GM21447 (cell line): ENCODE results near the gene BMF.

Experiments
- ATAC-seq: cut with Tn5 transposase; IDR thresholded peaks from one replicate; pipeline ENCODE4 v1.9.1; 2021; ENCODE audit not compliant: unreplicated experiment

BMF gene

GRCh38 chr15:40067921-40068624 lies 40.6 kb downstream of the BMF start:
- no peak for ATAC-seq

DNA sequence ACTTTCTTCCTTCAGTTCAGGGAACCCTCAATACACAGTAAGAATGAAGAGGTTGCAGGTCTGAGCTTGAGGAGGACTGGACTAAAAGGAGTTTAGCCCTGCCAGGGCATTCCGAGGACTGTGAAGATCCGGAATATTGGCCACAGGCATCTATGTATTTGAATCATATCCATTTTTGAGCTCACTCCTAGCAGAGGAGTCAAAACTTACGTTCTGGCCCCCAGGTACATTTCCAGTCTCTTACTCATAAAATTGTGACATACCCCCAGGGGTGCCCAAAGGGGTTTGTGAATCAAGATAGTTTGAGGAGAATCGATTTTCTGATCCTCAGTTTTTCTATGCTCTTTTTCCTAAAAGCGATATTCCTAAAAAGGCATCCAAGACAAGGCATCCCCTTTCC lies 42.1 kb downstream of the BMF start:
- no peak for ATAC-seq

DNA sequence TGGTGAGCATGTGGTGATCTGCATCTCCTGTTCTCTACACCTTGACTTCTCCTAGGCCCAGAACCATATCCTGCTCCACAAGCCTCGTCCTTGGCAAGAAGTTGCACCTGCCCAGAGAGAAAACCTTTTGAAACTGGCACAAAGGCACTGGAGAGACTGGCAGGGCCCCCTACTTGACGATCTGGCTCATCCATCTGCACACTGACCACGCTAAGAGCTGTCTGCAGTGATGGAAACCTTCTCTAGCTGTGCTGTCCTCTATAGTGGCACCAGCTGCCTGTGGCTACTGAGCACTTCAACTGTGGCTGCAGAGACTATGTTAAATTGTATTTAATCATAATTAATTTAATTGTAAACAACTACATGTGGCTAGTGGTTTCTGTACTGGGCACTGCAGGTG lies 43.5 kb downstream of the BMF start:
- ATAC-seq = no peak

DNA sequence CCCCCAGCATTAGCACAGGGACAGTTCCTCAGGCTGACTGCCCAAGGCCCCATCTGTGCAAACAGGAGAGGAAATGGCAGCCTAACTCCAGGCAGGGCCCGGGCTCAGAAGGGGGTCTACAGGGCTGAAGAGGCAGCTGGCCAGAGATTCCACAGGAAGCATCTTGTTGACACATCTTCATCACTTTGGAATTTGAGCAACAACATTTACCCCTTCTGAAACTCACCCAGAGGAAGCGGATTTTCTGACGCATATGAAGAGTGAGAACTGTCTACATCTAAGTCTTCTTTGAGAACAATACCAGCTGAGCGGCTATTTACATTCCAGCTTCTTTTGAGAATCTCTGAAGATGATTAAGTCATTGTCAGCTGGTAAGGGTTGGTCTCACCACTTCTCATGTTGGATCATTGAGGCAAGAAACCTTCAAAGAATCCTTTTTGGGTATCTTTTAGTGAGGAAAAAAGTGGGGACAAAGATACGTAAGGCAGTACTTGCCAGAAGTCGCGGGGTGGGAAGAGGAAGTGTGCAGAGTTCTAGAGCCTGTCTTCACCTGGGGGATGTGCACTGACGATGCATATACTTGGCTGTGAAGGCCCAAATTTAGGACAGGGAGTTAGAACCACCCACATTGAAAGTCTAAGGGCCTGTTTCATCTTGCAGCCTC lies 44.3 kb downstream of the BMF start:
- ATAC-seq = peak; percentile 54

- no peak for ATAC-seq
These were observed 45.1 kb downstream of the BMF start for GRCh38 chr15:40063563-40064011.

DNA sequence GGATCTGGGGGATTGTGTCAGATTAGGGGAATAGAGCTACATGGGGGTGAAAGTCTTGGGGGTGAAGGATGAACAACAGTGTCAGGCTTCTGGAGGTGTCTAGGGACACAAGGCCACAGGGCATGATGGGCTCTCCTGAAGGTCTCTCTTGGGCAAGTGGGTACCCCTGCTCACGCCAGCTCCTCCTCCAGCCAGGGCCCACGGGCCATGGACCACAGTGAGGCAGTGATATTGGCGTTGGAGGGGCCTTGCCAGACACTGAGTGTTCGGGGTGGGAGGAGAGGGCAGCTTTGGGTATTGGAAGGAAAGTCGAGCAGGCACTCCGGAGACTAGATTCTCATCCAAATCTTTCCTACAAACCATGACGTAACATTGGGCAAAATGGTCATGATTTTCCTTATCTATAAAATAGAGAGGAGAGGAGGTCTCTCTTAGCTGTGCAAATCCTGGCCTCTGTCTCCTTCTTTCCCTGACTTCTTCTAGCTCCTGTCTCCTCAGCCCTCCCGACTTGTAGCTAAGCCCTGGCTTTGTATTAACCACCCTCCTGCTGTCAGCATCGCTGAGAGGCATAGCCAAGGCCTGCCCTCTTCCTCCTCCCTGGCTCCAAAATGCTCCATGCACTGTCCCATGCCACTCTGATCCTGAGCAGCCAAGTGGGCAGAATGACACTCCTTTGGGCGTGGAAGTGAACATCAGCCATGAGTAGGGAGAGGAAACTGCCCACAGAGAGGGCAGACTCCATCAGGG lies 45.7 kb downstream of the BMF start:
- no peak for ATAC-seq

GRCh38 chr15:40061212-40061901 lies 47.3 kb downstream of the BMF start:
- no peak for ATAC-seq

GRCh38 chr15:40060236-40060961 lies 48.3 kb downstream of the BMF start:
- no peak for ATAC-seq

GRCh38 chr15:40059821-40060220 lies 48.9 kb downstream of the BMF start:
- no peak for ATAC-seq

DNA sequence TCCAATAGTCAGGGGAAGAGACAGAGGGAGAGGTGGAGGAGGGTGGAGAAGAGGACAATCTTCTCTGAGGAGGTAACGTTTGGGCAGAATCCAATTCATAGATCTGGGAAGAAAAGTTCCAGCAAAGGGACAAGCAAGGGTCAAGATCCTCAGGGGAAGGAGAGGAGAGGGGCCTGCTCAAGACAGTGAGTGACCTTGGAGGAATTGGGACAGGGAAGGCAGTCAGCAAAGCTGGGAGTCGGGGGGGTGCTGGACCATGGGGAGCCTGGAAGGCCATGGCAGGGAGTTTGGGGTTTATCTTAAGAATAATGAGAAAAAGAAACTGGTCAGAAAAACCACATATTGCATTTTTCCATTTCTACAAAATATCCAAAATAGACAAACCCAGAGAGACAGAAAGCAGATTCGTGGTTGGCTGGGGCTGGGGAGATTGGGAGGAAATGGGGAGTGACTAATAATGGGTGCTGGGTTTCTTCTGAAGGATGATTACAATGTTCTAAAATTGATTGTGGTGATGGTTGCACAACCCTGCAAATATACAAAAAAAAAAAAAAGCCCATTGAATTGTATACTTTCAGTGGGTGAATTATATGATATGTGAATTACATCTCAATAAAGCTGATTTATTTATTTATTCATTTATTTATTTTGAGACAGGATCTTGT lies 50.1 kb downstream of the BMF start:
- no peak for ATAC-seq

DNA sequence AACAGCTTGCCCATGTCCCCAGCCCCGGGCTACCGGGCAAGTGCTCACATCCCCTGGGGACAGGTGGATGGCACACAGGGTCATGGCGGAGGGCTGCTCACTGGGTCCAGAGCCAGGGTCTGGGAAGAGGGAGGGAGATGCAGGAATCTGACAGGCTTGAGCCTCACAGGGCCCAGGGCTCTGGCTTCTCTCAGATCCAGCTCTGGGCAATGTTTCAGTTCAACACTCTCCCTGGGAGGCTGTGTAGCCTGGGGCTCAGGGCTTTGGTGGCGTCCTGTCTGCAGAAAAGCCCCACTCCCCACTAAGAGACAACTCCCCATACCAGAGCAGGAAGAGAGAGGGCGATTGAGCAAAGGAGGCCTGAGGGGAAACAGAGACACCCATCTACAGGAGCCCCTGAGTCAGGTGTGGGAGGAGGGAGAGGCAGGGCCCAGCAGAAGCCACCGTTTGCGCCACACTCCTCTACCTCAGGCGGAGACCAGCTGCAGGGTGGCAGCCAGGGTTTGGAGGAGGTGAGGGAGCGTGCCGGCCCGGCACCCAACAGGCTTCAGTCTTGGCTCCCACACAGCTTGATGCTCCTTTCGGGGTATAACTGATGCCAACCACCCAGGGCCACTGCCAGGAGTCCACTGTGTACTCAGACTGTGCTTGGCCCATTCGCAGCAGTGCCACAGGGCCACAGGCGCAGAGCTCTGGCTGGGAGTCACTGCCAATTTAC lies 52.9 kb downstream of the BMF start:
- no peak for ATAC-seq

DNA sequence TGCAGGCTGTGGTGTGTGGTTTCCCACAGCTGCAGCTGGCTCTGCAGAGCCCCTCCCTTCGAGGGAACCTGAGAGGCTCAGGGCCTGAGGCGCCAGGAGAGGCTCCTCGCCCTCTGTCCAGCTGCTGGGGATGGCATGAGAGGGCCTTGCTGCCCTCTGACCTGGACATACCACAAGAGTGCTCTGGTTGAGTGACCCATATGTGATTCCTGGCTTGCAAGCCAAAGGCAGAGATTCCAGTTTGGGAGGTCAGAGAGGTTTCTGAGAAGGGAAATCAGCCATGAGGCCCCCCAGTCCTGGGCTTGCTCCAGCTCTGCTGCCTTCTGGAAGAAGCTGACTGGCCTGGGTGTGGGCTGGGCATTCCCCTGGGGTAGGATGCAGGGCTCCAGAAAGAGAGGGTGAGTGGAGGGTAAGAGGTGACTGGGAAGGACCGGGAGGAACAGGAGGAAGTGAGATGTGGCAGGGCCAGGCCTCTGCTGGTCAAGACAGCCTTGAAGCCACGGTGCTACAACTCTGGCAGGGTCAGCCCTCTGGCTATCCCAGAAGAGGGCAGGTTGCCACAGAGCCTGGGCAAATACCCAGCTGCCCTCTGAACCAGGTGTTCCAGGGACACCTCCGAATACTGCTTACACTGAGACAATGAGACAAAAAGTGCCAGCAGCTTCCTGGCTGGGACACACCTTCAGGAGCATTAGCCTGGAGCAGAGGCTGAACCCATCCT lies 53.7 kb downstream of the BMF start:
- ATAC-seq = peak; percentile 70

- ATAC-seq = peak; percentile 45
These were observed 54.1 kb downstream of the BMF start for GRCh38 chr15:40054605-40054854.

- ATAC-seq = peak; percentile 26
These were observed 54.7 kb downstream of the BMF start for GRCh38 chr15:40053831-40054604.

DNA sequence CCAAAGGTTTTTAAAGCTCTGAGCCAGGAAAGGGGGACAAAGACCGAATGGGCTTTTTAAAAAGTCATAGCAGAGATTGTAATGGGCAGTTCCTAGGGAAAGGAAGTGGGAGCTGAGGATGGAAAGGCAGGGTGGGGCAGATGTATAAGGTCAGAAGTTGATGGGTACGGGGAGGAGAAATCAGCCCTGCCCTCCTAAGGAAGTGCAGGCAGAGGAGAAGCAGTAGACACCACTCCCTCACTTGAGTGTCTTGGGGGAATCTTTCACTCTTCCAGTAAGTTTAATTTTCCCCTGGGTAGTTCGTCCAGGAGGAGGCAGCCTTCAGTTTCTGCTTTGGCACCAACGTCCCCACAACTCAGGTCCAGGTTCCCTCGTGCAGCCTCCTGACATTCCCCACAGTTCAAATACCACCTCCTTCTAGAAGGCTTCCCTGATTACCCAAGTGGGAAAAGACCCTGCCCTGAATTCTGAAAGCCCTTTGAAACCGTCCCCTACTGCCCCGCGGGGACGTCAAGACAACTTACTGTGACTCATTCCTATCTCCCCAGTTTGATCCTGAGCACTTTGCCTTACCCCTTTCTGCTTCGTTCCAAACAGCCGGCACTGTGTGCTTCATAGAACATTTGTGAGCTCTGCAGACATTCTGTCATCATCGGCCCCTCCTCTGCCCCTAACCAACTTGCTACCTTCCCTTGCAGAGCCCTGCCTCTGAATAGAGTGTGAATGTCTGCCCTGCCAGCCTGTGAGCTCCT lies 55.4 kb downstream of the BMF start:
- ATAC-seq = no peak

GRCh38 chr15:40052604-40053003 lies 56.1 kb downstream of the BMF start:
- ATAC-seq = no peak

DNA sequence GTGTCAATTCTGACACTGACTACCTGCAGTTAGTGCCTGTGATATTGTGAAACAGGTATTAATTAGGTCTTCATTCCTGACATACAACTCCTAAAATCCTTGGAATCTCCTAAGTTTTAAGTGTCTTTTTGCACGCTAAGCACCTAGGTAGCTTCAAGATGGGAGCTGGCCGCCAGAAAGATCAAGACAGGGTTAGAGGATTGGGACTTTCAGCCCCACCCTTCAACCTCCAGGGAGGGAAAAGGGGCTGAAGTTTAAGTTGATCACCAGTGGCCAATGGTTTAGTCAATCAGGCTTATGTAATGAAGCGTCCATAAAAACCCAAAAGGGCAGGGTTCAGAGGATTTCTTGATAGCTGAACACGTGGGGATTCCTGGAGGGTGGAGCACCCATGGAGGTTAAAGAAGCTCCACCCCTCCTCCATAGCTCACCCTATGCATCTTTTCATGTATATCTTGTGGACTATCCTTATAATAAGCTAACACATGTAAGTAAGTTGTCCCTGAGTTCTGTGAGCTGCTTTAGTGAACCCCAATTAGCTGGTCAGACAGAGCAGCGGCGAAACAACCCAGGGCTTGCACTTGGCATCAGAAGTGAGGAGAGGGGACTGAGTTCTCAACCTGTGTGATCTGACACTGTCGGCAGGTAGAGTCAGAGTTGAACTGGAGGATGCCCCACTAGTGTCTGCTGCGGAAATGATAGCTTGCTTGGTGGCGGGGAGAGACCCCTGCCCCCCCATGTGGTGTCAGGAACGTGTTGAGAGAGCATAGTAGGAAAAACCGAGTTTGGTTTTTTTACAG lies 56.9 kb downstream of the BMF start:
- ATAC-seq = no peak
